H9 (cell line): ENCODE measurements around the gene GSAP. TPM values are rescaled to one million over a fixed set of nuclear protein-coding genes. Genes with fewer than 3 reads are reported as not detected.

Experiments
- DNase-seq: peaks from one replicate; pipeline ENCODE4 v3.0.0-alpha.2; 2017
- H2AFZ ChIP-seq: one replicate; pipeline ENCODE4 v1.6.1; 2013; ENCODE audit warnings: mild to moderate bottlenecking, low read length, control low read depth, moderate library complexity
- H2AK5ac ChIP-seq: 2 replicates; pipeline ENCODE4 v1.6.1; 2013; ENCODE audit warnings: low read length, control low read depth, mixed read lengths; ENCODE audit not compliant: insufficient read length
- H2BK120ac ChIP-seq: one replicate; pipeline ENCODE4 v1.6.1; 2013; ENCODE audit warnings: low read depth, mild to moderate bottlenecking, low read length, control low read depth, inconsistent platforms; ENCODE audit not compliant: poor library complexity, severe bottlenecking
- H2BK12ac ChIP-seq: 2 replicates; pipeline ENCODE4 v1.6.1; 2013; ENCODE audit warnings: low read length, control low read depth, mixed read lengths, low read depth; ENCODE audit not compliant: insufficient read length
- H2BK15ac ChIP-seq: 2 replicates; pipeline ENCODE4 v1.6.1; 2013; ENCODE audit warnings: low read depth, low read length, control low read depth
- H2BK20ac ChIP-seq: one replicate; pipeline ENCODE4 v1.6.1; 2013; ENCODE audit warnings: low read depth, mild to moderate bottlenecking, low read length, control low read depth, inconsistent platforms; ENCODE audit not compliant: poor library complexity, severe bottlenecking
- H2BK5ac ChIP-seq: 2 replicates; pipeline ENCODE4 v1.6.1; 2013; ENCODE audit warnings: low read length, control low read depth, mixed read lengths; ENCODE audit not compliant: insufficient read length
- H3K14ac ChIP-seq: 2 replicates; pipeline ENCODE4 v1.6.1; 2013; ENCODE audit warnings: low read length, control low read depth; ENCODE audit not compliant: insufficient read depth
- H3K18ac ChIP-seq: 2 replicates; pipeline ENCODE4 v1.6.1; 2013; ENCODE audit warnings: low read depth, mild to moderate bottlenecking, mixed read lengths, low read length, control low read depth; ENCODE audit not compliant: insufficient read length
- H3K23ac ChIP-seq: 2 replicates; pipeline ENCODE4 v1.6.1; 2013; ENCODE audit warnings: low read length, control low read depth, mixed read lengths, low read depth; ENCODE audit not compliant: insufficient read length
- H3K23me2 ChIP-seq: 2 replicates; pipeline ENCODE4 v1.6.1; 2013; ENCODE audit warnings: low read depth, mild to moderate bottlenecking, mixed read lengths, low read length, control low read depth; ENCODE audit not compliant: insufficient read length, poor library complexity, severe bottlenecking
- H3K27ac ChIP-seq: 2 replicates; pipeline ENCODE4 v1.5.1; 2013; ENCODE audit warnings: low read length, control low read depth, mixed read lengths, low read depth; ENCODE audit not compliant: insufficient read length
- H3K27me3 ChIP-seq: 2 replicates; pipeline ENCODE4 v1.6.1; 2013; ENCODE audit warnings: low read length, control low read depth, inconsistent platforms; ENCODE audit not compliant: insufficient read depth
- H3K4ac ChIP-seq: 2 replicates; pipeline ENCODE4 v1.6.1; 2013; ENCODE audit warnings: low read depth, mild to moderate bottlenecking, control low read depth, inconsistent platforms, low read length, moderate library complexity
- H3K4me1 ChIP-seq: 2 replicates; pipeline ENCODE4 v1.6.1; 2013; ENCODE audit warnings: low read length, control low read depth, inconsistent platforms; ENCODE audit not compliant: insufficient read depth
- H3K4me2 ChIP-seq: 2 replicates; pipeline ENCODE4 v1.6.1; 2013; ENCODE audit warnings: low read length, control low read depth, mixed read lengths; ENCODE audit not compliant: insufficient read length, insufficient read depth
- H3K56ac ChIP-seq: 2 replicates; pipeline ENCODE4 v1.6.1; 2013; ENCODE audit warnings: low read depth, mild to moderate bottlenecking, mixed read lengths, low read length, control low read depth; ENCODE audit not compliant: insufficient read length
- H3K79me1 ChIP-seq: 2 replicates; pipeline ENCODE4 v1.6.1; 2013; ENCODE audit warnings: low read depth, mild to moderate bottlenecking, moderate library complexity, low read length, control low read depth, inconsistent platforms; ENCODE audit not compliant: insufficient read depth, poor library complexity, severe bottlenecking
- H3K79me2 ChIP-seq: 2 replicates; pipeline ENCODE4 v1.6.1; 2013; ENCODE audit warnings: low read length, control low read depth, inconsistent platforms; ENCODE audit not compliant: insufficient read depth
- H3K9ac ChIP-seq: 2 replicates; pipeline ENCODE4 v1.6.1; 2013; ENCODE audit warnings: low read length, control low read depth, mixed read lengths; ENCODE audit not compliant: insufficient read length; ENCODE audit errors: extremely low read depth
- H3K9me3 ChIP-seq: one replicate; pipeline ENCODE4 v1.6.1; 2013; ENCODE audit warnings: low read depth, low read length, inconsistent platforms; ENCODE audit not compliant: control insufficient read depth
- H3T11ph ChIP-seq: one replicate; pipeline ENCODE4 v1.6.1; 2013; ENCODE audit warnings: mild to moderate bottlenecking, low read length, control low read depth, inconsistent platforms
- H4K20me1 ChIP-seq: one replicate; pipeline ENCODE4 v1.6.1; 2013; ENCODE audit not compliant: control insufficient read depth, insufficient read length, insufficient read depth
- H4K5ac ChIP-seq: 2 replicates; pipeline ENCODE4 v1.6.1; 2013; ENCODE audit warnings: low read depth, mild to moderate bottlenecking, mixed read lengths, low read length, control low read depth; ENCODE audit not compliant: insufficient read length
- H4K8ac ChIP-seq: replicated peaks from 2 replicates; pipeline ENCODE4 v1.6.1; 2013; ENCODE audit warnings: low read length, control low read depth, mixed read lengths, low read depth; ENCODE audit not compliant: insufficient read length
- H4K91ac ChIP-seq: 2 replicates; pipeline ENCODE4 v1.6.1; 2013; ENCODE audit warnings: low read depth, mild to moderate bottlenecking, moderate library complexity, mixed read lengths, low read length, control low read depth; ENCODE audit not compliant: insufficient read length
- H3K27ac Mint-ChIP-seq, 3 experiments: 2 replicates in 2 of 3; 3 replicates in 1 of 3; pipeline ENCODE4 v1.8.0; 2020 to 2021; ENCODE audit warnings: mixed read lengths in 3 of 3, mild to moderate bottlenecking in 1 of 3, moderate library complexity in 1 of 3
- H3K27me3 Mint-ChIP-seq: 2 replicates; pipeline ENCODE4 v1.8.0; 2021; ENCODE audit warnings: low read depth, mild to moderate bottlenecking, moderate library complexity, mixed read lengths
- H3K36me3 Mint-ChIP-seq, 3 experiments: 2 replicates in 2 of 3; 3 replicates in 1 of 3; pipeline ENCODE4 v1.8.0; 2020 to 2021; ENCODE audit warnings: low read depth in 3 of 3, mixed read lengths in 3 of 3; ENCODE audit not compliant: insufficient read depth in 1 of 3
- H3K4me1 Mint-ChIP-seq, 2 experiments: 2 replicates each; pipeline ENCODE4 v1.8.0; 2020; ENCODE audit warnings: mixed read lengths in 2 of 2
- H3K4me3 Mint-ChIP-seq, 2 experiments: 2 replicates in 1 of 2; 3 replicates in 1 of 2; pipeline ENCODE4 v1.8.0; 2020 to 2021; ENCODE audit warnings: mild to moderate bottlenecking in 2 of 2, mixed read lengths in 2 of 2, moderate library complexity in 1 of 2
- H3K9me3 Mint-ChIP-seq, 2 experiments: 2 replicates in 1 of 2; 3 replicates in 1 of 2; pipeline ENCODE4 v1.8.0; 2020; ENCODE audit warnings: mild to moderate bottlenecking in 2 of 2, mixed read lengths in 2 of 2, moderate library complexity in 1 of 2
- CTCF ChIP-seq: fragments of 200-600 bp; sonication (generic); conservative IDR thresholded peaks from 3 replicates; pipeline ENCODE4 v1.8.0; 2021; ENCODE audit warnings: antibody characterized with exemption, mild to moderate bottlenecking
- WGBS: extraction: QIAGEN DNeasy Blood & Tissue Kit; methylation state at CpG from one replicate; pipeline ENCODE4 v1.1.7; 2013; ENCODE audit warnings: missing lambda C conversion rate, low lambda C conversion rate, mixed read lengths; ENCODE audit not compliant: insufficient read length; ENCODE audit errors: extremely low coverage; 5-methylcytosine and 5-hydroxymethylcytosine counted together
- total RNA-seq: library from RNA; stranded (reverse); gene quantifications from 2 replicates; pipeline ENCODE4 v1.2.1, GENCODE V29; 2021

Gene GSAP
- total RNA-seq, 1 experiment from 2014 or later = 1.9 TPM

- Histone ChIP-seq H3K27me3 (no peaks in the 10 kb centered on the region), H3K79me2 (no peaks in the 10 kb centered on the region), H3K18ac (no peak overlapping the region), H3K23ac (no peak overlapping the region), H2BK12ac (no peak overlapping the region), H3K23me2 (no peaks in the 10 kb centered on the region), H3K9ac (no peak overlapping the region), H4K91ac (no peak overlapping the region), H4K5ac (no peak overlapping the region), H3K56ac (no peak overlapping the region), H3K4ac (no peak overlapping the region), H4K8ac (no peak overlapping the region), H3T11ph (no peak overlapping the region), H2BK120ac (no peak overlapping the region), H4K20me1 (no peaks in the 10 kb centered on the region), H2BK20ac (no peak overlapping the region), H3K9me3 (no peaks in the 10 kb centered on the region), H2BK15ac (no peak overlapping the region), H3K14ac (no peak overlapping the region), H2BK5ac (no peak overlapping the region), H2AFZ (no peak overlapping the region), H3K79me1 (no peaks in the 10 kb centered on the region), H3K27ac (no peak overlapping the region), H3K4me1 (no peaks in the 10 kb centered on the region), H2AK5ac (no peak overlapping the region), H3K4me2 (no peak overlapping the region)
- no CpG with 5 or more reads among the region's 6 CpGs for WGBS
- DNase-seq = no peak
- H3K27me3 Mint-ChIP-seq = no peaks in the 10 kb centered on the region
- H3K4me3 Mint-ChIP-seq = no peak overlapping the region
- H3K27ac Mint-ChIP-seq = no peak overlapping the region; a peak in 2 of 7 replicates
- TF ChIP-seq CTCF = no peak
- no peaks in the 10 kb centered on the region for H3K9me3 Mint-ChIP-seq
- H3K4me1 Mint-ChIP-seq = peaks cover 19% of the 10 kb centered on the region in 2 experiments
- no peaks in the 10 kb centered on the region for H3K36me3 Mint-ChIP-seq
These were observed 85.8 kb downstream of the GSAP start for GRCh38 chr7:77330169-77330882.
